CD14-positive monocyte (primary cell): ENCODE results near the gene ADM2. TPM values are rescaled to one million over a fixed set of nuclear protein-coding genes. Genes with fewer than 3 reads are reported as not detected.

Source experiments
- DNase-seq, 3 donors: peaks; one replicate each; pipeline ENCODE4 v3.0.0-alpha.2; 2011 to 2022
- H2AFZ ChIP-seq: 2 replicates; pipeline ENCODE4 v1.6.0; 2012; ENCODE audit warnings: mild to moderate bottlenecking, low read depth, low read length, inconsistent platforms; ENCODE audit not compliant: insufficient read depth, poor library complexity, severe bottlenecking
- H3K27ac ChIP-seq, 2 donors: 1 replicate in 1 of 2; 2 replicates in 1 of 2; pipeline ENCODE4 v1.5.1; 2012 to 2013; ENCODE audit warnings: low read length in 2 of 2, control low read depth in 1 of 2, inconsistent platforms in 1 of 2, low read depth in 1 of 2, mild to moderate bottlenecking in 1 of 2
- H3K27me3 ChIP-seq, 2 donors: one replicate each; pipeline versions ENCODE4 v1.6.0 to v1.6.1; 2011 to 2013; ENCODE audit warnings: low read length in 2 of 2; ENCODE audit not compliant: control insufficient read depth in 2 of 2, insufficient read depth in 2 of 2
- H3K36me3 ChIP-seq, 2 donors: replicated peaks in 1 of 2; 1 replicate in 1 of 2; 2 replicates in 1 of 2; pipeline versions ENCODE4 v1.5.1 to v1.6.1; 2012 to 2013; ENCODE audit warnings: low read length in 2 of 2, control low read depth in 1 of 2, inconsistent platforms in 1 of 2, mild to moderate bottlenecking in 1 of 2; ENCODE audit not compliant: insufficient read depth in 2 of 2, control insufficient read depth in 1 of 2
- H3K4me1 ChIP-seq, 2 donors: 1 replicate in 1 of 2; 2 replicates in 1 of 2; pipeline versions ENCODE4 v1.5.1 to v1.6.1; 2012 to 2013; ENCODE audit warnings: low read length in 2 of 2, control low read depth in 1 of 2, inconsistent platforms in 1 of 2, mild to moderate bottlenecking in 1 of 2, moderate library complexity in 1 of 2; ENCODE audit not compliant: insufficient read depth in 2 of 2, control insufficient read depth in 1 of 2
- H3K4me2 ChIP-seq: replicated peaks from 2 replicates; pipeline ENCODE3; 2012; ENCODE audit warnings: low read length, moderate library complexity, mild to moderate bottlenecking; ENCODE audit not compliant: poor library complexity, severe bottlenecking; ENCODE audit errors: extremely low read depth
- H3K4me3 ChIP-seq, 3 experiments: fragments of 200-600 bp in 1 of 3; sonication (generic) in 1 of 3; replicated peaks in 1 of 3; 1 replicate in 2 of 3; 2 replicates in 1 of 3; pipeline ENCODE4 v1.5.1; 2011 to 2013; ENCODE audit warnings: low read length in 3 of 3, mild to moderate bottlenecking in 3 of 3, control low read depth in 2 of 3, low read depth in 2 of 3, inconsistent platforms in 1 of 3, moderate library complexity in 1 of 3
- H3K79me2 ChIP-seq: 2 replicates; pipeline ENCODE4 v1.6.0; 2012; ENCODE audit warnings: mild to moderate bottlenecking, control low read depth, inconsistent platforms, low read length, moderate library complexity; ENCODE audit not compliant: insufficient read depth
- H3K9ac ChIP-seq: 2 replicates; pipeline ENCODE4 v1.6.0; 2017; ENCODE audit warnings: low read length, mild to moderate bottlenecking; ENCODE audit not compliant: insufficient read depth, poor library complexity, severe bottlenecking
- H3K9me3 ChIP-seq, 2 donors: replicated peaks in 1 of 2; 1 replicate in 1 of 2; 2 replicates in 1 of 2; pipeline versions ENCODE4 v1.5.1 to v1.6.1; 2012 to 2013; ENCODE audit warnings: low read length in 2 of 2, control low read depth in 1 of 2; ENCODE audit not compliant: control insufficient read depth in 1 of 2, insufficient read depth in 1 of 2
- H4K20me1 ChIP-seq: 2 replicates; pipeline ENCODE4 v1.6.0; 2012; ENCODE audit warnings: mild to moderate bottlenecking, low read length, control low read depth, moderate library complexity; ENCODE audit not compliant: insufficient read depth
- H3K27ac Mint-ChIP-seq, 7 donors: one replicate each; pipeline ENCODE4 v1.8.0; 2020; ENCODE audit warnings: mild to moderate bottlenecking in 7 of 7, mixed read lengths in 7 of 7, moderate library complexity in 6 of 7, inconsistent platforms in 2 of 7
- H3K27me3 Mint-ChIP-seq, 3 donors: one replicate each; pipeline ENCODE4 v1.8.0; 2021 to 2022; ENCODE audit warnings: low read depth in 3 of 3, mild to moderate bottlenecking in 3 of 3, mixed read lengths in 3 of 3, moderate library complexity in 3 of 3, inconsistent platforms in 1 of 3
- H3K36me3 Mint-ChIP-seq, 2 donors: one replicate each; pipeline ENCODE4 v1.8.0; 2020; ENCODE audit warnings: mixed read lengths in 2 of 2, inconsistent platforms in 1 of 2, mild to moderate bottlenecking in 1 of 2
- H3K4me1 Mint-ChIP-seq: one replicate; pipeline ENCODE4 v1.8.0; 2020; ENCODE audit warnings: mild to moderate bottlenecking, mixed read lengths
- H3K4me3 Mint-ChIP-seq, 2 donors: one replicate each; pipeline ENCODE4 v1.8.0; 2020; ENCODE audit warnings: mild to moderate bottlenecking in 2 of 2, mixed read lengths in 2 of 2, moderate library complexity in 1 of 2
- H3K9me3 Mint-ChIP-seq, 7 donors: one replicate each; pipeline ENCODE4 v1.8.0; 2020 to 2022; ENCODE audit warnings: mixed read lengths in 7 of 7, mild to moderate bottlenecking in 6 of 7, moderate library complexity in 6 of 7, inconsistent platforms in 2 of 7
- CTCF ChIP-seq: fragments of 200-600 bp; IDR thresholded peaks from one replicate; pipeline ENCODE4 v1.8.0; 2022; ENCODE audit warnings: antibody characterized with exemption, mild to moderate bottlenecking
- WGBS: methylation state at CpG from one replicate; pipeline ENCODE4 v1.1.5; 2013; ENCODE audit warnings: missing lambda C conversion rate; ENCODE audit not compliant: insufficient coverage; 5-methylcytosine and 5-hydroxymethylcytosine counted together
- intact Hi-C, 2 donors: fragments of 100-400 bp; cut with micrococcal nuclease; formaldehyde crosslinking; loops; one replicate each; pipeline versions ENCODE4 v1.15.0 to v1.15.1; 2023
- polyA plus RNA-seq, 3 donors: library from polyadenylated mRNA; depleted of rRNA in 1 of 3; unstranded in 2 of 3; stranded (reverse) in 1 of 3; fragments of 300-500 nt in 2 of 3; fragments of >200 nt in 1 of 3; fragmentation: Illumina TruSeq in 2 of 3; gene quantifications; 1 replicate in 2 of 3; 2 replicates in 1 of 3; pipeline ENCODE4 v1.2.3, GENCODE V29; 2012 to 2021

Gene ADM2
- polyA plus RNA-seq, 3 donors: 0.05 TPM; not detected in 2

GRCh38 chr22:50454556-50455075 is 26.7 kb upstream of the ADM2 start:
- TF ChIP-seq CTCF: no peak
- H3K27ac ChIP-seq: no peak overlapping the region
- Mint-ChIP-seq H3K27me3 (peaks cover 0 to 1% (median 0%) of the 10 kb centered on the region in 3 donors), H3K4me1 (peaks cover 12% of the 10 kb centered on the region), H3K36me3 (peaks cover 70 to 85% of the 10 kb centered on the region in 2 donors), H3K27ac (peak overlapping the region in 1 of 7 donors; percentile 20), H3K9me3 (no peaks in the 10 kb centered on the region), H3K4me3 (no peak overlapping the region)
- 94% methylated on average over 25 of the region's 27 CpGs for WGBS
- no peaks in the 10 kb centered on the region for H3K4me1 ChIP-seq
- H3K79me2 ChIP-seq: no peaks in the 10 kb centered on the region
- no peaks in the 10 kb centered on the region for H3K9me3 ChIP-seq
- H3K36me3 ChIP-seq: peaks cover 73 to 92% of the 10 kb centered on the region in 2 donors
- H4K20me1 ChIP-seq: peaks cover 9% of the 10 kb centered on the region
- no peak overlapping the region for H3K4me3 ChIP-seq
- no peak overlapping the region for H3K4me2 ChIP-seq
- H2AFZ ChIP-seq: no peak overlapping the region
- intact Hi-C loops: no loop called here
- no peaks in the 10 kb centered on the region for H3K27me3 ChIP-seq
- no peak overlapping the region for H3K9ac ChIP-seq
- no peak for DNase-seq

- Mint-ChIP-seq H3K9me3 (peaks cover 0 to 1% (median 0%) of the 10 kb centered on the region in 7 donors), H3K27ac (no peak overlapping the region), H3K27me3 (peaks cover 0 to 1% (median 0%) of the 10 kb centered on the region in 3 donors), H3K36me3 (peaks cover 69 to 91% of the 10 kb centered on the region in 2 donors), H3K4me3 (no peak overlapping the region), H3K4me1 (peaks cover 10% of the 10 kb centered on the region)
- Histone ChIP-seq H3K27ac (no peak overlapping the region), H3K4me3 (no peak overlapping the region), H3K27me3 (no peaks in the 10 kb centered on the region), H3K4me1 (no peaks in the 10 kb centered on the region), H3K79me2 (no peaks in the 10 kb centered on the region), H4K20me1 (peaks cover 4% of the 10 kb centered on the region), H2AFZ (no peak overlapping the region), H3K36me3 (peaks cover 74 to 92% of the 10 kb centered on the region in 2 donors), H3K9me3 (no peaks in the 10 kb centered on the region), H3K4me2 (no peak overlapping the region), H3K9ac (no peak overlapping the region)
- intact Hi-C loops: no loop called here
- TF ChIP-seq CTCF: no peak
- WGBS: 98% methylated on average over 17 of the region's 18 CpGs
- no peak for DNase-seq
These were observed 26.1 kb upstream of the ADM2 start for GRCh38 chr22:50455201-50455600.
